Right cardiac atrium (tissue), 5 donors: ENCODE data around the gene PTPRN2. TPM values are rescaled to one million over a fixed set of nuclear protein-coding genes. Genes with fewer than 3 reads are reported as not detected.
A peak's percentile ranks its signal among the peaks of the same experiment; 100 is the strongest.
"Not testable (repeated sequence)": the region's sequence is repeated elsewhere in the genome, so short reads cannot be mapped to it uniquely, and the experiment has no call there.

Experiments used
- ATAC-seq, 2 donors: fragments of 200-7000 bp; cut with Tn5 transposase; one replicate each; pipeline versions ENCODE4 v1.8.0 to v1.9.1; 2020; ENCODE audit warnings: moderate library complexity in 2 of 2, mild to moderate bottlenecking in 1 of 2
- DNase-seq, 3 donors: peaks; one replicate each; pipeline ENCODE4 v3.0.0-alpha.2; 2020
- H3K27ac ChIP-seq: one replicate; pipeline ENCODE4 v1.5.1; 2013; ENCODE audit warnings: mild to moderate bottlenecking, low read length, control low read depth, moderate library complexity
- H3K27me3 ChIP-seq: one replicate; pipeline ENCODE4 v1.6.1; 2013; ENCODE audit not compliant: control insufficient read depth, insufficient read depth
- H3K4me1 ChIP-seq: one replicate; pipeline ENCODE4 v1.6.1; 2013; ENCODE audit warnings: low read length; ENCODE audit not compliant: control insufficient read depth, insufficient read depth
- H3K4me3 ChIP-seq: one replicate; pipeline ENCODE4 v1.5.1; 2013; ENCODE audit warnings: low read length, control low read depth
- H3K9me3 ChIP-seq: one replicate; pipeline ENCODE4 v1.6.1; 2013; ENCODE audit warnings: low read length; ENCODE audit not compliant: control insufficient read depth
- WGBS: extraction: QIAGEN DNeasy Blood & Tissue Kit; methylation state at CpG from one replicate; pipeline ENCODE4 v1.1.7; 2013; 5-methylcytosine and 5-hydroxymethylcytosine counted together
- intact Hi-C, 4 donors: fragments of 100-400 bp; cut with DNase I; formaldehyde crosslinking; loops; one replicate each; pipeline versions ENCODE4 v1.11.0 to v1.14.0; 2022 to 2023
- polyA plus RNA-seq: library from polyadenylated mRNA; stranded (reverse); fragments of 200-250 nt; gene quantifications from one replicate; pipeline ENCODE4 v1.2.3, GENCODE V29; 2013
- total RNA-seq, 4 donors: library from RNA; stranded (reverse); fragmentation: NEBNext Ultra II Directional; extraction: Animal tissue kit (Norgen Biotek cat#: 25700); gene quantifications; one replicate each; pipeline ENCODE4 v1.2.1, GENCODE V29; 2021
- donor health status: healthy with polysubstance abuse.
- donor health status: DM: no; HTN: yes; CAD: no.
- donor health status: DM: no; HTN: no; CAD: no.
- donor health status: DM: no; HTN: yes; CAD: no; lungs with severe emphysema.
- donor health status: DM: yes; HTN: yes; CAD: no.

The PTPRN2 gene
- total and polyA plus RNA-seq, 5 donors = 1.5 to 3.9 (median 1.9) TPM

DNA sequence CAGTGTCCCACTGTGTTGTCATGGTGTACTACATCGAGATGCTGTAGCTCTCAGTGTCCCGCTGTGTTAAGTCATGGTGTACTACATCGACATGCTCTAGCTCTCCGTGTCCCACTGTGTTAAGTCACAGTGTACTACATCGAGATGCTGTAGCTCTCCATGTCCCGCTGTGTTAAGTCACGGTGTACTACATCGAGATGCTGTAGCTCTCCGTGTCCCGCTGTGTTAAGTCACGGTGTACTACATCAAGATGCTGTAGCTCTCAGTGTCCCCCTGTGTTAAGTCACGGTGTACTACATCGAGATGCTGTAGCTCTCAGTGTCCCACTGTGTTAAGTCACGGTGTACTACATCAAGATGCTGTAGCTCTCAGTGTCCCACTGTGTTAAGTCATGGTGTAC, 169.2 kb downstream of the PTPRN2 start:
- DNase-seq, H3K27ac ChIP-seq, ATAC-seq, H3K4me3 ChIP-seq, H3K27me3 ChIP-seq, H3K9me3 ChIP-seq, H3K4me1 ChIP-seq, intact Hi-C loops: not testable (repeated sequence)
- 92% methylated on average over 14 of the region's 14 CpGs for WGBS

DNA sequence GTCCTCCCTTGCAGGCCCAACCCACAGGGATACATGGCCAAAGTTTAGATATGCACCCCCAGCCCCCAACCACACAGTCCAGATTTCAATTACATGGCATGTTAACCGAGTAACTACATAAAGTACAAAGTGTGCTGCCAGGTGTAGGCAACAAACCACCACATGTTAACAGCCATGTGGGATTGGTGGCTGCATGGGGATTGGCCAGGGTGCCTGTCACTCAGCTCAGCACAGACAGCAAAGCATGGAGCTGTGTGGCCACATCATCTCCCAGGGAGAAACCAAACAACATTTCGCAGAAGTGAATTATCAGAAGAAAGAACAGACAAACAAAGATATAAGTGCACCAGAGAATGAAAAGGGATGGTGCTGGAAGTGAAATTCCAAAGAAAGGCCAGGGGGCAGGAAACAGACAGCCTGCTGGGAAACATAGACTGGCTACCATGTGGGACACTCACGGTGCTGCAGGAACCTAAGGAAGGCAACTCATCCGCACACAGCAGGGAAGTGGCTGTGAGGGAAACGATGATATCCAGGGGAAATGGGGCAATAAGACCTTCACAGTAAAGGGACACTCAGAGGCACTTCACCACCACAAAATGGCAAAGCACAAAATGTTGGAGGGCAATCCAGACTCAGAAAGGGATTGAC, 171.2 kb downstream of the PTPRN2 start:
- Histone ChIP-seq H3K27me3 (no peaks in the 10 kb centered on the region), H3K4me3 (no peak overlapping the region), H3K27ac (no peak overlapping the region), H3K4me1 (no peaks in the 10 kb centered on the region), H3K9me3 (no peaks in the 10 kb centered on the region)
- intact Hi-C loops = no loop called here
- DNase-seq = no peak
- ATAC-seq = no peak
- 61% methylated on average over 5 of the region's 5 CpGs for WGBS

DNA sequence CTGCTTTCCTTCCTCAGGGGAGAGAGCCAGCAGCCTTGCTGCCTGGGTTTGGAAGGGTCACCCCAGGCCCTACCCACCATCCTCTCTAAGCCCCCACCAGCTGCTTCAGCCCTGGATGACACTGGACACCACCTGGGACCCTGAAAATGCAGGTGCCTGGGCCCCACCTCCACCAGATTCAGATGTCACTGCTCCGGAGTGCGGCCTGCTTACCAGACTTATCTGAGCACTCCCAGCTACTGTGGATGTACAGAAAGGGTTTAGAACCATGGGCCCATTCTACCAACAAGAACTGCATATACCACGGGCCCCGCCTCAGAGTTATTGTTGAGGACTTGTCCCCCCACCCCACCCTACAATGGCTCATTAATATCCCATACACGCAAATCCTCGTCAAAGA, 172.3 kb downstream of the PTPRN2 start:
- H3K27ac ChIP-seq = no peak overlapping the region
- intact Hi-C loops = no loop called here
- H3K4me3 ChIP-seq = no peak overlapping the region
- no peaks in the 10 kb centered on the region for H3K27me3 ChIP-seq
- no peak for ATAC-seq
- DNase-seq = no peak
- H3K9me3 ChIP-seq = no peaks in the 10 kb centered on the region
- 96% methylated on average over 6 of the region's 6 CpGs for WGBS
- no peaks in the 10 kb centered on the region for H3K4me1 ChIP-seq

DNA sequence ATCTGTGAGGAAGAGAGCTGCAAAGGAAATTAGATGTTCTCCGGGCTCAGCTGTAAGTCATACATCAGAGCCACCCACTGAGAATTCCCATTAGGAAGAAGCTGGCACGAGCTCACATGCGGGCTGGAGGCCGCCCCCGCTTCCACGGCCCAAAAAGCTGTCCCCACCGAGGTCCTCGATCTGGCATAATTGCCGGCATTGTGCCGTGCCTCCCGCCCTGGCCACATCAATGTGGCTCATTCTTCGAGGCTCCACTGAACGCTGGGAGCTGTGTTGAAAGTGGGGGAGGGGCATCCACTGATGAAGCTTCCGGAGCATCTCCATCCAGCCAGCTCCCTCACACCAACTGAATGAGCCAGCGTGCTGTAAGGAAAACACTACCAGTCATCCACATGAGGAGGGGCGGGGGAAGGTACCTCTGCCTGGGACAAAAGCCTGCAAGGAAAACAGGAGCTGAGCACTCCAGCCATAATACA, 173.1 kb downstream of the PTPRN2 start:
- intact Hi-C loops = no loop called here
- H3K9me3 ChIP-seq = no peaks in the 10 kb centered on the region
- no peak for DNase-seq
- no peaks in the 10 kb centered on the region for H3K4me1 ChIP-seq
- no peak overlapping the region for H3K27ac ChIP-seq
- WGBS = 62% methylated on average over 16 of the region's 16 CpGs
- no peak overlapping the region for H3K4me3 ChIP-seq
- no peaks in the 10 kb centered on the region for H3K27me3 ChIP-seq
- no peak for ATAC-seq

DNA sequence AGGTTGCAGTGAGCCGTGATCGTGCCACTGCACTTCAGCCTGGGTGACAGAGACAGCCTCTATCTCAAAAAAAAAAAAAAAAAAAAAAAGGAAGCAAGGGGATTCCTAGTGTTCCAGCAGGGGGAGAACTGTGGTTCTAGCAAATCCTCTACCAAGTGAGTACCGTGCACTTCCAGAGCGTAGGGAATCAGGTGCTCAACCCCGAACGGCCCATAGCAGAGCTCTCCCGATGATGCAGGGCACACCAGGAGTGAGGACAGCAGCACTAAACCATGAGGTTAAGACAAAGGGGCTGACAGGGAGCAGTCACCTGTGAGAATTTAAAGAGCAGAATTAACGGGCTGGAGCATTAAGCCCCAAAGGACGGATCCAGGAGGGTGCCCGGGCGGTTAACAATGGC, 173.6 kb downstream of the PTPRN2 start:
- no peak overlapping the region for H3K4me3 ChIP-seq
- intact Hi-C loops = no loop called here
- DNase-seq (no peak), ATAC-seq (no peak)
- H3K9me3 ChIP-seq = no peaks in the 10 kb centered on the region
- WGBS = 75% methylated on average over 11 of the region's 11 CpGs
- no peaks in the 10 kb centered on the region for H3K4me1 ChIP-seq
- no peaks in the 10 kb centered on the region for H3K27me3 ChIP-seq
- no peak overlapping the region for H3K27ac ChIP-seq

DNA sequence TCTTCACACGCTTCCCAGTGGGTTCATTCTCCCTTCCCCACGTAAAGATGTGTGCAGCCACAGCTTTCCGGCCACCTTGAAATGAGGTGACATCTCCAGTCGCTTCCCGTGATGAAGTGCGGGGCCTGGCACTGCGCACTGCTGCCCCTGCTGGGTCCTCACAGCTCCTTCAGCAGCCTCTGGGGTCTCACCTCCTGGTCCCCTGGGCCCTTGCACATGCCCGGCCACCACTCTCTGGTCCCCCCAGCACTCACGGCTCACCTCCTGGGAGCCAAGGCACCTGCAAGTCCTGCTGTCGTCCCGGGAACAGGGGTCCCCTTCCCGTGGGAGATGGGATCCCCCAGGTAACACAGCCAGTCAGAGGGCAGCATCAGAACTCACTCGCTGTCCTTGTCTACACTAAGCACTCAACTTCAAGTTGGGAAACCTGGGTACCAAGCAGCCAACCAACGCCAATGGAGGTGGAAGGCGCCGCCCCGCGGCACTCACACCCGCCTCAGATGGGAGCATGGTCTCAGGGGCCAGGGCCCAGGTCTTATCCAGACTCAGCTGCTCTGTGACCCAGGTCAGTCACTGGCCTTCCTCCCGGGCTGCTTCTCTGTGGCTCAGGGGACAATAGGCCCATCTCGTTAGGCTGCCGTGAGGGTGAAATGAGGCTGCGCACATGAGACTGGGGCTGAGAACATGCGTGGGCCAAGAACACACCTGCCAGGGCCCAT, 176.2 kb downstream of the PTPRN2 start:
- no peaks in the 10 kb centered on the region for H3K4me1 ChIP-seq
- H3K4me3 ChIP-seq = no peak overlapping the region
- 83% methylated on average over 24 of the region's 24 CpGs for WGBS
- no peak overlapping the region for H3K27ac ChIP-seq
- H3K9me3 ChIP-seq = no peaks in the 10 kb centered on the region
- DNase-seq (no peak), ATAC-seq (no peak)
- intact Hi-C loops = no loop called here
- no peaks in the 10 kb centered on the region for H3K27me3 ChIP-seq

DNA sequence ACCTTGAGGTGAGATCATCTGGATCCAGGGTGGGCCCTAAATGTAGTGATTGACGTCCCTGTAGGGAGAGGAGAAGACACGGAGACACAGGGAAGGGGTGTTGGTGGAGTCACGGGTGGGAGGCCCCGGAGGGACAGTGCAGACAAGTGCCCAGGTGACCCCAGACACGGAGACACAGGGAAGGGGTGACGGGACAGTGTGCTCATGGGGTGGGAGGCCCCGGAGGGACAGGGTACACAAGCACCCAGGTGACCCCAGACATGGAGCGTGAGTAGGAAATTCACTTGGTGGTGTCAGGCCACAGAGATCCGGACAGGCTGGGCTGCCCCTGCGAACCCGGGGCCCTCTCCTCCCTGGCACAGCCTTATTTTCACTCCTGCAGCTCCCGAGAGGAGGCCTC, 176.9 kb downstream of the PTPRN2 start:
- no peaks in the 10 kb centered on the region for H3K4me1 ChIP-seq
- no peaks in the 10 kb centered on the region for H3K9me3 ChIP-seq
- intact Hi-C loops = no loop called here
- no peaks in the 10 kb centered on the region for H3K27me3 ChIP-seq
- no peak for DNase-seq
- 77% methylated on average over 12 of the region's 12 CpGs for WGBS
- no peak overlapping the region for H3K4me3 ChIP-seq
- H3K27ac ChIP-seq = no peak overlapping the region
- peak in 1 of 2 donors; percentile 59 for ATAC-seq

DNA sequence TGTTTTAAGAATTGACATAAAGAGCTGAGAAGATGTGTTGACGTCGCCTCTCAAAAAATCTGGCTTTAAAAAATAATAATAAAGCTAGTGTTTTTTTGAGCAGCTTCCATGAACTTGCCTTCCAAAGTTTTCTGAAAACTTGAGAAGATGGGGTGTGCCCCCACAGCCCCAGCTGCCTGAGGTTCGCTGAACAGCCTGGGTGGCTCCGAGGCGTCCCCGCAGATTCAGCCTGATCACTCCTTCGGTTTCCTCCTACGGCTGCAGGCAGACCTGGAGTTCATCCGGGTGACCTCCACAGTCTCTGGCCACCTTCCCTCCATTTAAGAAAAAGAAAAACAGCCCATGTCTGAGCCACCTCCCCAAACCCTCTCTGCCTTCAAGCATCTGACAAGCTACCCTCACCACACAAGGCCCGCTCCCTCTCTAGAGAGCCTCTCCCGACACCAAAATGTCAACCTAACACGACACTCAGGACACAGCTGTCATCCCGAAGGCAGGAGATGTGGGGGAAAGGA, 177.8 kb downstream of the PTPRN2 start:
- no peaks in the 10 kb centered on the region for H3K27me3 ChIP-seq
- intact Hi-C loops = no loop called here
- WGBS = 68% methylated on average over 13 of the region's 13 CpGs
- H3K4me1 ChIP-seq = no peaks in the 10 kb centered on the region
- DNase-seq (no peak), ATAC-seq (no peak)
- no peak overlapping the region for H3K27ac ChIP-seq
- no peak overlapping the region for H3K4me3 ChIP-seq
- H3K9me3 ChIP-seq = no peaks in the 10 kb centered on the region

DNA sequence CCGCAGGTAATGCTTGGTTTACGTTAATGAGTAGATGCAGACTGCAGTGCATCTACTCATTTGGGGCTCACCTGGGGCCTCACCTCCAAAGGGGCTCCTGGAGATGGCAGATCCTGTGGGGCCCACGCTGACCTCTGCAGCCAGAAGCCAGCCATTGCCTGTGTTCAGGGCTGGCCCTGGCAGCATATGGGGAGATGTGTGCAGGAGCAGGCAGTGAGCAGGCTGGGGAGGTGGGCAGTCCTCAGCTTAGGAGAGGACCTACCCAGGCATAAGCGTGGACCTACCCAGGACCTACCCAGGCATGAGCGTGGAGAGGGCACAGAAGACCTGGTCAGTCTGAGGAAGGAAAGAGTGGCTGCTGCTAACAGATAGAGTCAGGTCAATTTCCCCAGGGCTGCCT, 178.5 kb downstream of the PTPRN2 start:
- no peaks in the 10 kb centered on the region for H3K27me3 ChIP-seq
- intact Hi-C loops = no loop called here
- no peak for ATAC-seq
- H3K4me3 ChIP-seq = no peak overlapping the region
- WGBS = 80% methylated on average over 5 of the region's 5 CpGs
- H3K9me3 ChIP-seq = no peaks in the 10 kb centered on the region
- no peak overlapping the region for H3K27ac ChIP-seq
- H3K4me1 ChIP-seq = no peaks in the 10 kb centered on the region
- DNase-seq = no peak

DNA sequence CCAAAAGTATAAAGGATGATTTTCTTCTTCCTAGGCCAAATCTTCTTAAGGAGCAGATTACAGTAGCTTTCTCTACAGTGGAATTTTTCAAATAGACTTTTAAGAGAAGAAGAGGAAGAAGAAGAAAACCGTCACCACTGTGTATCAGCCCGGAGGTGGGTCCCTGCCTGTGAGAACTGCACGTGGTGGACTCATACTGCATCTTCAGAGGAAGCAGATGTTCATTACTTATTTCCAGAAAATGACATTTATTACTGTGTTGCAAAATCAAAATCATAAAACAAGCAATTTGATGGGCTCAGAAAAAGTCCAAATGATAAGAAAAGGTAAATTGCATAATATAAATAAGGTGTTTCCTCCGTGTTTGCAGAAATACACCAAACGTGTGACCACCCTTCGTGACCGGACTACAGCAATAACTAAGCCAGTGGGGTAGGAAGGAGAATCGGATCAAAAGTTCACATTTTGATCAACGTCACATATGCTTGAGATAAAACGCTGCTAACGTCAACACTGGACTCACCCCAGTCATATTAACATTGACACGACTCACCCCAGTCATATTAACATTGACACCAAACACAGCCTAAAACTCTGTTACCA, 179.2 kb downstream of the PTPRN2 start:
- Histone ChIP-seq H3K4me1 (no peaks in the 10 kb centered on the region), H3K27ac (no peak overlapping the region), H3K4me3 (no peak overlapping the region), H3K27me3 (no peaks in the 10 kb centered on the region), H3K9me3 (no peaks in the 10 kb centered on the region)
- DNase-seq (no peak), ATAC-seq (no peak)
- intact Hi-C loops = no loop called here
- WGBS = 67% methylated on average over 12 of the region's 12 CpGs

DNA sequence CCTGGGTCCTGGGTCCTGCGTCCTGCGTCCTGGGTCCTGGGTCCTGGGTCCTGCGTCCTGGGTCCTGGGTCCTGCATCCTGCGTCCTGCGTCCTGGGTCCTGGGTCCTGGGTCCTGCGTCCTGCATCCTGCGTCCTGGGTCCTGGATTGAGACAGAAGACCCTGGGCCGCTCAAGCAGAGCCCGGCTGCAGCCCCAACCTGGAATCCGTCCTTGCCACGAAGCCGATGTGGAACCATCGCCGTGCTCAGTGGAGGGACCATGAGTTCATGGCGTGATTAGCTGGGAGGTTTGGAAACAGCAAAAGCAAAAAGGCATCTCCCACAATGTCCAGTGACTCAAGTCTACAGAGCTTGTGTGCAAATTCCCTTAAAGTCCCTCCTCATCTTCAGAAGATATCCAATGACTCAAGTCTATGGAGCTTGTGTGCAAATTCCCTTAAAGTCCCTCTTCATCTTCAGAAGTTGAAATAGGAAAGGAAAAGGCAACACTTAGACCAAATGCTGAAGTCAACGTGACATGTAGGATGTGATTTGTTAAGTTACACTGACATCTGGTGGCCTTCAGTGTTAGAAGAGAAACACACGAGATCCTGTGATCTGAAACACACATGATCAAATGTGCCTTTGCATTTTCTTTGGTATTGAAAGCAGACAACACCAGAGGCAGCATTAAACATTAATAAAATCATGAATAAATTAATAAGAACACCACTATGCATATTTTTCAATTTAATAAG, 179.9 kb downstream of the PTPRN2 start:
- no peak overlapping the region for H3K27ac ChIP-seq
- ATAC-seq (no peak), DNase-seq (no peak)
- no peaks in the 10 kb centered on the region for H3K27me3 ChIP-seq
- H3K4me3 ChIP-seq = no peak overlapping the region
- intact Hi-C loops = no loop called here
- H3K4me1 ChIP-seq = no peaks in the 10 kb centered on the region
- no peaks in the 10 kb centered on the region for H3K9me3 ChIP-seq
- 75% methylated on average over 17 of the region's 17 CpGs for WGBS
